ENCODE data around the gene SLC16A13. TPM values are rescaled to one million over a fixed set of nuclear protein-coding genes. Genes with fewer than 3 reads are reported as not detected.
"Not testable (repeated sequence)": the region's sequence is repeated elsewhere in the genome, so short reads cannot be mapped to it uniquely, and the experiment has no call there.

Gene SLC16A13
- total RNA-seq, 1 donor from 2014 or later: 12.4 TPM

- Mint-ChIP-seq H3K4me3 (no peak overlapping the region), H3K4me1 (peaks cover 12% of the 10 kb centered on the region), H3K36me3 (ENCODE audit: low read depth) (no peaks in the 10 kb centered on the region), H3K27ac (no peak overlapping the region), H3K27me3 (peaks cover 7% of the 10 kb centered on the region), H3K9me3 (no peaks in the 10 kb centered on the region)
- DNase-seq: no peak
- intact Hi-C loops (cut with micrococcal nuclease): no loop called here
Measured at GRCh38 chr17:7077911-7078546, 42.2 kb downstream of the SLC16A13 start.

- H3K27ac Mint-ChIP-seq: no peak overlapping the region
- intact Hi-C loops (cut with micrococcal nuclease): no loop called here
- H3K4me3 Mint-ChIP-seq: no peak overlapping the region
Measured at GRCh38 chr17:7078711-7079110, 42.9 kb downstream of the SLC16A13 start.

GRCh38 chr17:7079581-7080455 lies 44.0 kb downstream of the SLC16A13 start, which contains the start of gene CLEC10A:
Gene CLEC10A (minus strand): TSS chr17:7080251. CDS start chr17:7078812, 1,439 bp downstream.
- Mint-ChIP-seq H3K27ac (no peak within 1 kb of the TSS), H3K4me1 (peaks cover 20% of the 10 kb centered on the region), H3K9me3 (no peaks in the 10 kb centered on the region), H3K4me3 (no peak within 1 kb of the TSS), H3K27me3 (peaks cover 18% of the 10 kb centered on the region), H3K36me3 (ENCODE audit: low read depth) (no peaks in the 10 kb centered on the region)
- DNase-seq: no peak
- intact Hi-C loops (cut with micrococcal nuclease): no loop called here

More at GRCh38 chr17:7078711-7079110, 42.9 kb downstream of the SLC16A13 start:
- peaks cover 9% of the 10 kb centered on the region for H3K27me3 Mint-ChIP-seq
- H3K9me3 Mint-ChIP-seq: no peaks in the 10 kb centered on the region
- no peak for DNase-seq
- no peaks in the 10 kb centered on the region for H3K36me3 Mint-ChIP-seq (ENCODE audit: low read depth)
- peaks cover 14% of the 10 kb centered on the region for H3K4me1 Mint-ChIP-seq

GRCh38 chr17:7080456-7081041 lies 44.7 kb downstream of the SLC16A13 start:
- no peak overlapping the region for H3K4me3 Mint-ChIP-seq
- no peaks in the 10 kb centered on the region for H3K9me3 Mint-ChIP-seq
- H3K27ac Mint-ChIP-seq: no peak overlapping the region
- no peaks in the 10 kb centered on the region for H3K36me3 Mint-ChIP-seq (ENCODE audit: low read depth)
- no peak for DNase-seq
- peaks cover 20% of the 10 kb centered on the region for H3K4me1 Mint-ChIP-seq
- intact Hi-C loops (cut with micrococcal nuclease): no loop called here
- H3K27me3 Mint-ChIP-seq: peaks cover 18% of the 10 kb centered on the region

- H3K4me3 Mint-ChIP-seq: no peak overlapping the region
- peak; percentile 79 for DNase-seq
- no peaks in the 10 kb centered on the region for H3K9me3 Mint-ChIP-seq
- intact Hi-C loops (cut with micrococcal nuclease): no loop called here
- H3K27me3 Mint-ChIP-seq: peaks cover 18% of the 10 kb centered on the region
- no peak overlapping the region for H3K27ac Mint-ChIP-seq
- H3K36me3 Mint-ChIP-seq (ENCODE audit: low read depth): no peaks in the 10 kb centered on the region
- peaks cover 20% of the 10 kb centered on the region for H3K4me1 Mint-ChIP-seq
Measured at GRCh38 chr17:7081341-7082062, 45.7 kb downstream of the SLC16A13 start.

- DNase-seq: no peak
- H3K27me3 Mint-ChIP-seq: peaks cover 23% of the 10 kb centered on the region
- H3K4me1 Mint-ChIP-seq: peaks cover 20% of the 10 kb centered on the region
- no peak overlapping the region for H3K27ac Mint-ChIP-seq
- H3K4me3 Mint-ChIP-seq: no peak overlapping the region
- intact Hi-C loops (cut with micrococcal nuclease): no loop called here
- H3K36me3 Mint-ChIP-seq (ENCODE audit: low read depth): no peaks in the 10 kb centered on the region
- no peaks in the 10 kb centered on the region for H3K9me3 Mint-ChIP-seq
Measured at GRCh38 chr17:7083592-7083991, 47.8 kb downstream of the SLC16A13 start.

- H3K36me3 Mint-ChIP-seq (ENCODE audit: low read depth): no peaks in the 10 kb centered on the region
- no peak overlapping the region for H3K4me3 Mint-ChIP-seq
- no peak overlapping the region for H3K27ac Mint-ChIP-seq
- no peak for DNase-seq
- H3K27me3 Mint-ChIP-seq: peaks cover 23% of the 10 kb centered on the region
- no peaks in the 10 kb centered on the region for H3K9me3 Mint-ChIP-seq
- H3K4me1 Mint-ChIP-seq: peaks cover 20% of the 10 kb centered on the region
- intact Hi-C loops (cut with micrococcal nuclease): no loop called here
Measured at GRCh38 chr17:7084088-7084487, 48.3 kb downstream of the SLC16A13 start.

GRCh38 chr17:7088442-7088841 lies 52.6 kb downstream of the SLC16A13 start:
- DNase-seq; H3K4me1 Mint-ChIP-seq; intact Hi-C loops (cut with micrococcal nuclease); H3K4me3 Mint-ChIP-seq; H3K27ac Mint-ChIP-seq; H3K9me3 Mint-ChIP-seq; H3K36me3 Mint-ChIP-seq (ENCODE audit: low read depth): not testable (repeated sequence)
- H3K27me3 Mint-ChIP-seq: peaks cover 24% of the 10 kb centered on the region

GRCh38 chr17:7089570-7089969 lies 53.8 kb downstream of the SLC16A13 start:
- H3K4me1 Mint-ChIP-seq; H3K36me3 Mint-ChIP-seq (ENCODE audit: low read depth); DNase-seq; H3K4me3 Mint-ChIP-seq; intact Hi-C loops (cut with micrococcal nuclease); H3K9me3 Mint-ChIP-seq; H3K27ac Mint-ChIP-seq: not testable (repeated sequence)
- peaks cover 15% of the 10 kb centered on the region for H3K27me3 Mint-ChIP-seq

Other genes starting within 250 kb of the SLC16A13 start
- not detected in 2 replicates for gene TEKT1, start 204.3 kb upstream of the SLC16A13 start, total RNA-seq
- not detected in 2 replicates for gene ALOX12, start 40.0 kb upstream of the SLC16A13 start, total RNA-seq
- 128 and 131 TPM in 2 replicates for gene RNASEK, start 23.4 kb upstream of the SLC16A13 start, total RNA-seq
- gene BCL6B, start 13.0 kb upstream of the SLC16A13 start, total RNA-seq: 0.90 and 0.91 TPM in 2 replicates
- gene SLC16A11, start 8.1 kb downstream of the SLC16A13 start, total RNA-seq: 0.16 and 0.40 TPM in 2 replicates
- not detected in 2 replicates for gene CLEC10A, start 44.2 kb downstream of the SLC16A13 start, total RNA-seq
- not detected in 2 replicates for gene ASGR2, start 78.8 kb downstream of the SLC16A13 start, total RNA-seq
- 1.8 and 1.9 TPM in 2 replicates for gene ASGR1, start 143.4 kb downstream of the SLC16A13 start, total RNA-seq
- 12.4 and 14.0 TPM in 2 replicates for gene DLG4, start 183.8 kb downstream of the SLC16A13 start, total RNA-seq
- gene ACADVL, start 183.9 kb downstream of the SLC16A13 start, total RNA-seq: 244 and 267 TPM in 2 replicates
- gene DVL2, start 198.5 kb downstream of the SLC16A13 start, total RNA-seq: 71.1 and 77.7 TPM in 2 replicates
- gene PHF23, start 203.4 kb downstream of the SLC16A13 start, total RNA-seq: 46.2 and 51.7 TPM in 2 replicates
- gene GABARAP, start 206.4 kb downstream of the SLC16A13 start, total RNA-seq: 124 and 126 TPM in 2 replicates
- gene CTDNEP1, start 215.7 kb downstream of the SLC16A13 start, total RNA-seq: 188 and 190 TPM in 2 replicates
- gene ELP5, start 216.2 kb downstream of the SLC16A13 start, total RNA-seq: 74.3 and 76.8 TPM in 2 replicates
- 0.31 and 0.40 TPM in 2 replicates for gene CLDN7, start 226.5 kb downstream of the SLC16A13 start, total RNA-seq
- 0.17 and 0.37 TPM in 2 replicates for gene SLC2A4, start 245.7 kb downstream of the SLC16A13 start, total RNA-seq

All from activated CD4-positive, alpha-beta T cell treated with anti-CD3 and anti-CD28 coated beads, Interleukin-2, amount 10 ng/mL, durations not matched to agents 24 days and 14 days (primary cell).